HG03378 (cell line): ENCODE data around the gene SCAANT1.

Experiments
- ATAC-seq: cut with Tn5 transposase; IDR thresholded peaks from one replicate; pipeline ENCODE4 v1.9.1; 2021; ENCODE audit warnings: mild to moderate bottlenecking, moderate library complexity; ENCODE audit not compliant: unreplicated experiment

Gene SCAANT1

GRCh38 chr3:63905731-63906620 lies 6.2 kb downstream of the SCAANT1 start:
- ATAC-seq = no peak

GRCh38 chr3:63900459-63900858 lies 11.7 kb downstream of the SCAANT1 start:
- no peak for ATAC-seq

- ATAC-seq = no peak
Observed at GRCh38 chr3:63900010-63900409, 12.2 kb downstream of the SCAANT1 start.

- ATAC-seq = peak; percentile 72
Observed at GRCh38 chr3:63896332-63897030, 15.7 kb downstream of the SCAANT1 start.

GRCh38 chr3:63895422-63896189 lies 16.6 kb downstream of the SCAANT1 start:
- ATAC-seq = peak; percentile 19

- ATAC-seq = no peak
Observed at GRCh38 chr3:63892773-63893352, 19.3 kb downstream of the SCAANT1 start.

GRCh38 chr3:63891518-63891917 lies 20.7 kb downstream of the SCAANT1 start:
- no peak for ATAC-seq

- ATAC-seq = no peak
Observed at GRCh38 chr3:63886858-63887257, 25.3 kb downstream of the SCAANT1 start.

- no peak for ATAC-seq
Observed at GRCh38 chr3:63880653-63881052, 31.5 kb downstream of the SCAANT1 start.

- ATAC-seq = no peak
Observed at GRCh38 chr3:63878394-63879060, 33.7 kb downstream of the SCAANT1 start.

- ATAC-seq = no peak
Observed at GRCh38 chr3:63877737-63878393, 34.3 kb downstream of the SCAANT1 start.

- no peak for ATAC-seq
Observed at GRCh38 chr3:63876260-63876659, 35.9 kb downstream of the SCAANT1 start.

- ATAC-seq = no peak
Observed at GRCh38 chr3:63875510-63875909, 36.7 kb downstream of the SCAANT1 start.

- no peak for ATAC-seq
Observed at GRCh38 chr3:63874769-63875168, 37.4 kb downstream of the SCAANT1 start.

- no peak for ATAC-seq
Observed at GRCh38 chr3:63872135-63872924, 39.9 kb downstream of the SCAANT1 start.

GRCh38 chr3:63870615-63871005 lies 41.6 kb downstream of the SCAANT1 start:
- no peak for ATAC-seq

GRCh38 chr3:63869940-63870614 lies 42.1 kb downstream of the SCAANT1 start:
- ATAC-seq = no peak

GRCh38 chr3:63867225-63867624 lies 45.0 kb downstream of the SCAANT1 start:
- no peak for ATAC-seq

- ATAC-seq = no peak
Observed at GRCh38 chr3:63864965-63865327, 47.2 kb downstream of the SCAANT1 start.
